ENCODE data around the gene PLBD2.

DNA sequence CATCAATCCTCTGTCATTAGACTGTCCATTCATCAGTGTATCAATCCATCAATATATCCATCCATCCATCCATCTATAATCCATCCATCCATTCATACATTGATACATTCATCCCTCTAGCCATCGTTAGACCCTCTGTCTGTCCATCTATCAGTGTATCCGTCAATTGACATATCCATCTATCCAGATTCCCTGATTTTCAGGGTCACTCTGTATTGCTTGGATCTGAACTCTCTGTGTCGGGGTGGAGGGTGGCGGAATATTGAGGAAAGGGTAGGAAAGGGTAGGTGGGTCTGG lies 80.9 kb downstream of the PLBD2 start:
- TF ChIP-seq, protein P1, sequence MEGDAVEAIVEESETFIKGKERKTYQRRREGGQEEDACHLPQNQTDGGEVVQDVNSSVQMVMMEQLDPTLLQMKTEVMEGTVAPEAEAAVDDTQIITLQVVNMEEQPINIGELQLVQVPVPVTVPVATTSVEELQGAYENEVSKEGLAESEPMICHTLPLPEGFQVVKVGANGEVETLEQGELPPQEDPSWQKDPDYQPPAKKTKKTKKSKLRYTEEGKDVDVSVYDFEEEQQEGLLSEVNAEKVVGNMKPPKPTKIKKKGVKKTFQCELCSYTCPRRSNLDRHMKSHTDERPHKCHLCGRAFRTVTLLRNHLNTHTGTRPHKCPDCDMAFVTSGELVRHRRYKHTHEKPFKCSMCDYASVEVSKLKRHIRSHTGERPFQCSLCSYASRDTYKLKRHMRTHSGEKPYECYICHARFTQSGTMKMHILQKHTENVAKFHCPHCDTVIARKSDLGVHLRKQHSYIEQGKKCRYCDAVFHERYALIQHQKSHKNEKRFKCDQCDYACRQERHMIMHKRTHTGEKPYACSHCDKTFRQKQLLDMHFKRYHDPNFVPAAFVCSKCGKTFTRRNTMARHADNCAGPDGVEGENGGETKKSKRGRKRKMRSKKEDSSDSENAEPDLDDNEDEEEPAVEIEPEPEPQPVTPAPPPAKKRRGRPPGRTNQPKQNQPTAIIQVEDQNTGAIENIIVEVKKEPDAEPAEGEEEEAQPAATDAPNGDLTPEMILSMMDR (IDR thresholded peaks at IDR 0.05) = no peak
- TF ChIP-seq POLR2A (IDR thresholded peaks at IDR 0.05) = no peak

Data from body of pancreas (tissue), 4 donors.